OCI-LY3 (cell line): ENCODE results near the gene PPFIBP2.

Source experiments
- CTCF ChIP-seq: fragments of 200-600, 300-600 bp; sonication (generic); IDR thresholded peaks from 2 replicates; pipeline ENCODE4 v1.5.1; 2014; ENCODE audit warnings: antibody characterized with exemption, low read length, low read depth
- EZH2phosphoT487 ChIP-seq: fragments of 200-600 bp; shearing (Covaris generic); IDR thresholded peaks from 2 replicates; pipeline ENCODE4 v1.6.1; 2018; ENCODE audit warnings: antibody characterized with exemption, mixed run types, low read depth

DNA sequence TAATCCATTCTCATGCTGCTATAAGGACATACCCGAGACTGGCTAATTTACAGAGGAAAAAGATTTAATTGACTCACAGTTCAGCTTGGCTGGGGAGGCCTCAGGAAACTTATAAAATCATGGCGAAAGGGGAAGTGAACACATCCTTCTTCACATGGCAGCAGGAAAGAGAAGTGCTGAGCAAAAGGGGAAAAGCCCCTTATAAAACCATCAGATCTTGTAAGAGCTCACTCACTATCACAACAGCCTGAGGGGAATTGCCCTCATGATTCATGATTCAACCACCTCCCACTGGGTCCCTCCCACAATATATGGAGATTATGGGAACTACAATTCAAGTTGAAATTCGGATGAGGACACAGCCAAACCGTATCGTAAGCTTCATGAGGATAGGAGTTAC is 163.3 kb downstream of the PPFIBP2 start:
- TF ChIP-seq CTCF (no peak), EZH2phosphoT487 (no peak)
